HCT116 (cell line): ENCODE data around the gene HAPLN1. TPM values are rescaled to one million over a fixed set of nuclear protein-coding genes. Genes with fewer than 3 reads are reported as not detected.

Experiments used
- ATAC-seq: fragments of 200-7000 bp; cut with Tn5 transposase; 2 replicates; pipeline ENCODE4 v1.9.1; 2020; ENCODE audit warnings: mild to moderate bottlenecking, moderate library complexity
- BruUV-seq: library from RNA; stranded (reverse); fragments of 400-500 nt; replicated peaks from 2 replicates; lab custom pipeline; 2021; lab: Mats Ljungman, UMichigan
- CTCF ChIA-PET: fragments of 300-600 bp; sonication (Branson Sonifier 250); formaldehyde crosslinking; loops from one replicate; lab custom pipeline; 2021; ENCODE audit warnings: antibody characterized with exemption; lab: Charles Lee
- POLR2A ChIA-PET: fragments of 300-600, 350-600 bp; sonication (Branson Sonifier 250); formaldehyde crosslinking; loops from one replicate; lab custom pipeline; 2021; ENCODE audit warnings: antibody characterized with exemption; lab: Charles Lee
- RAD21 ChIA-PET, 2 experiments: fragments of 300-600 bp; sonication (Branson Sonifier 250); formaldehyde crosslinking; loops; one replicate each; lab custom pipeline; 2023; ENCODE audit warnings: low total read pairs in 2 of 2; ENCODE audit not compliant: uncharacterized antibody in 2 of 2, unreplicated experiment in 2 of 2, low non-redundant PET in 1 of 2; lab: Charles Lee
- DNase-seq: peaks from one replicate; pipeline ENCODE4 v3.0.0-alpha.2; 2010; ENCODE audit warnings: low read depth, low spot score
- H2AFZ ChIP-seq: fragments of 200-600 bp; shearing (Covaris generic), sonication (generic); 2 replicates; pipeline ENCODE4 v1.6.1; 2017; ENCODE audit warnings: low read depth, mixed run types, mixed read lengths, antibody characterized with exemption, low read length; ENCODE audit not compliant: poor library complexity, severe bottlenecking
- H3K27ac ChIP-seq: 2 replicates; pipeline ENCODE4 v1.5.1; 2012; ENCODE audit warnings: low read depth, low read length
- H3K27me3 ChIP-seq: fragments of 200-600 bp; sonication (generic); 2 replicates; pipeline ENCODE4 v1.6.1; 2016; ENCODE audit warnings: mixed run types, low read length, mixed read lengths; ENCODE audit not compliant: insufficient read depth
- H3K36me3 ChIP-seq, 2 experiments: fragments of 200-500 bp in 1 of 2; fragments of 200-600 bp in 1 of 2; sonication (Bioruptor generic) in 1 of 2; sonication (generic) in 1 of 2; 2 replicates each; pipeline versions ENCODE4 v1.5.1 to v1.6.1; 2014 to 2016; ENCODE audit warnings: low read length in 2 of 2, inconsistent platforms in 1 of 2, mixed read lengths in 1 of 2, mixed run types in 1 of 2; ENCODE audit not compliant: insufficient read depth in 2 of 2, control insufficient read depth in 1 of 2
- H3K4me1 ChIP-seq, 2 experiments: fragments of 200-600 bp in 1 of 2; sonication (generic) in 1 of 2; 2 replicates each; pipeline versions ENCODE4 v1.5.1 to v1.6.1; 2012 to 2017; ENCODE audit warnings: low read length in 2 of 2, inconsistent platforms in 1 of 2, mild to moderate bottlenecking in 1 of 2, mixed read lengths in 1 of 2, mixed run types in 1 of 2, moderate library complexity in 1 of 2; ENCODE audit not compliant: insufficient read depth in 2 of 2, control insufficient read depth in 1 of 2
- H3K4me2 ChIP-seq: fragments of 200-600 bp; sonication (generic); 2 replicates; pipeline ENCODE4 v1.6.1; 2017; ENCODE audit warnings: mixed run types, low read length, mixed read lengths
- H3K4me3 ChIP-seq, 2 experiments: fragments of 200-600 bp in 1 of 2; sonication (generic) in 1 of 2; replicated peaks in 1 of 2; 2 replicates each; pipeline ENCODE4 v1.5.1; 2011 to 2016; ENCODE audit warnings: low read length in 2 of 2, control low read depth in 1 of 2, low read depth in 1 of 2, mild to moderate bottlenecking in 1 of 2, mixed read lengths in 1 of 2, mixed run types in 1 of 2
- H3K79me2 ChIP-seq: fragments of 200-600 bp; sonication (generic); 2 replicates; pipeline ENCODE4 v1.6.1; 2017; ENCODE audit warnings: mild to moderate bottlenecking, mixed run types, low read length, moderate library complexity, mixed read lengths; ENCODE audit not compliant: insufficient read depth
- H3K9ac ChIP-seq: fragments of 200-600 bp; sonication (generic); 2 replicates; pipeline ENCODE4 v1.6.1; 2016; ENCODE audit warnings: low read length, mixed read lengths
- H3K9me2 ChIP-seq: fragments of 200-600 bp; sonication (generic), shearing (Covaris generic); 2 replicates; pipeline ENCODE4 v1.6.1; 2017; ENCODE audit warnings: mixed run types, mild to moderate bottlenecking, moderate library complexity; ENCODE audit not compliant: insufficient read depth
- H3K9me3 ChIP-seq, 2 experiments: fragments of 200-500 bp in 1 of 2; fragments of 200-600 bp in 1 of 2; sonication (Bioruptor generic) in 1 of 2; sonication (generic) in 1 of 2; 2 replicates each; pipeline ENCODE4 v1.6.1; 2014 to 2017; ENCODE audit warnings: low read length in 2 of 2, mixed read lengths in 2 of 2, inconsistent platforms in 1 of 2, low read depth in 1 of 2, mild to moderate bottlenecking in 1 of 2, mixed run types in 1 of 2, moderate library complexity in 1 of 2; ENCODE audit not compliant: control insufficient read depth in 1 of 2, insufficient read depth in 1 of 2
- H4K20me1 ChIP-seq: fragments of 200-600 bp; sonication (generic), shearing (Covaris generic); 2 replicates; pipeline ENCODE4 v1.6.1; 2017; ENCODE audit warnings: mixed run types, mild to moderate bottlenecking, moderate library complexity; ENCODE audit not compliant: insufficient read depth
- CEBPB ChIP-seq: IDR thresholded peaks from 2 replicates; pipeline ENCODE4 v1.6.1; 2012; ENCODE audit warnings: low read depth
- EGR1 ChIP-seq: IDR thresholded peaks from 2 replicates; pipeline ENCODE4 v1.6.1; 2012; ENCODE audit warnings: low read depth
- EZH2phosphoT487 ChIP-seq: fragments of 200-600 bp; IDR thresholded peaks from 2 replicates; pipeline ENCODE4 v1.6.1; 2018; ENCODE audit warnings: antibody characterized with exemption, borderline replicate concordance
- FOSL1 ChIP-seq: IDR thresholded peaks from 2 replicates; pipeline ENCODE4 v1.6.1; 2012; ENCODE audit warnings: low read depth
- POLR2A ChIP-seq: IDR thresholded peaks from 2 replicates; pipeline ENCODE4 v1.7.0; 2011; ENCODE audit warnings: borderline replicate concordance; ENCODE audit not compliant: insufficient read depth, insufficient read length; ENCODE audit errors: extremely low read depth
- RAD21 ChIP-seq: IDR thresholded peaks from 2 replicates; pipeline ENCODE4 v1.6.1; 2012; ENCODE audit warnings: low read depth, mild to moderate bottlenecking
- SIN3A ChIP-seq: IDR thresholded peaks from 2 replicates; pipeline ENCODE4 v1.6.1; 2012; ENCODE audit warnings: low read depth
- SP1 ChIP-seq: IDR thresholded peaks from 2 replicates; pipeline ENCODE4 v1.6.1; 2012; ENCODE audit warnings: low read depth
- ZNF274 ChIP-seq: fragments of 200-500 bp; sonication (Bioruptor generic); IDR thresholded peaks from 2 replicates; pipeline ENCODE4 v1.6.1; 2014; ENCODE audit warnings: mild to moderate bottlenecking, low read depth, low read length, inconsistent platforms
- intact Hi-C: fragments of 100-400 bp; cut with micrococcal nuclease; formaldehyde crosslinking; loops from 2 replicates; pipeline ENCODE4 v1.10.0; 2022
- total RNA-seq: library from RNA; stranded (reverse); gene quantifications from one replicate; pipeline ENCODE4 v1.2.1, GENCODE V29; 2021; ENCODE audit not compliant: unreplicated experiment
- TF ChIP-seq, protein P1 (sequence below): IDR thresholded peaks from 2 replicates; pipeline ENCODE4 v1.6.1; 2011; ENCODE audit warnings: mild to moderate bottlenecking, low read length, moderate library complexity; ENCODE audit not compliant: insufficient replicate concordance; ENCODE audit errors: extremely low read depth
- TF ChIP-seq, protein P2 (sequence below): IDR thresholded peaks from 2 replicates; pipeline ENCODE4 v1.6.1; 2012; ENCODE audit warnings: low read depth
- TF ChIP-seq, protein P3 (sequence below), 3 experiments: fragments of 200-600 bp in 1 of 3; sonication (generic) in 1 of 3; IDR thresholded peaks in 2 of 3; conservative IDR thresholded peaks in 1 of 3; 2 replicates each; pipeline ENCODE4 v1.5.1; 2012 to 2017; ENCODE audit warnings: low read depth in 2 of 3, low read length in 2 of 3, antibody characterized with exemption in 1 of 3, borderline replicate concordance in 1 of 3, control low read depth in 1 of 3, mild to moderate bottlenecking in 1 of 3, mixed read lengths in 1 of 3, mixed run types in 1 of 3, moderate library complexity in 1 of 3; ENCODE audit not compliant: insufficient read depth in 1 of 3

HAPLN1 gene
- total RNA-seq, 1 experiment from 2014 or later = 0.05 TPM

DNA sequence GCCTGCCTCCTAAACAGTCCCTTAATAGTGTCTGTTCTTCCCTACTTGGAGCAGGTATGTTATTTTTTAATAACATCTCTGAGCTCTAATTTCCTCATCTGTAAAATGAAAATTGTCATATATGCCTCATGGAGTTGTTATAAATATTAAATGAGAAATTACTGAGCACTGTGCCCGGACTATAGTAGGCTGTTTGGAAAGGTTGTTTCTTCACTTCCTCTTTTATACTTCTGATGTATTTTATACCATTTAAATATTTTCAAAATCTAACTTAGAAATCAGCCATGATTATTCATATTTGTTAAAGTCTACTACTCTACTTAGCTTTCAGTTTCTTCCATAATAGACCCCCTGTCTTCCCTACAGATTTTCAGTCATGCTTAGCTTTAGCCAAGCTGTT is 30.5 kb upstream of the HAPLN1 start:
- no peaks in the 10 kb centered on the region for H3K4me1 ChIP-seq
- ATAC-seq (no peak), DNase-seq (no peak)
- no peaks in the 10 kb centered on the region for H3K9me3 ChIP-seq
- no peaks in the 10 kb centered on the region for H3K9me2 ChIP-seq
- H3K4me3 ChIP-seq = no peak overlapping the region
- ChIA-PET RAD21 (no interaction called here), POLR2A (no interaction called here), CTCF (no interaction called here)
- no peaks in the 10 kb centered on the region for H4K20me1 ChIP-seq
- H2AFZ ChIP-seq = no peak overlapping the region
- H3K27me3 ChIP-seq = no peaks in the 10 kb centered on the region
- no peak for TF ChIP-seq FOSL1
- no peak for TF ChIP-seq ZNF274
- TF ChIP-seq SIN3A = no peak
- no peak for TF ChIP-seq POLR2A
- TF ChIP-seq CEBPB = no peak
- TF ChIP-seq EGR1 = no peak
- TF ChIP-seq, protein P1, sequence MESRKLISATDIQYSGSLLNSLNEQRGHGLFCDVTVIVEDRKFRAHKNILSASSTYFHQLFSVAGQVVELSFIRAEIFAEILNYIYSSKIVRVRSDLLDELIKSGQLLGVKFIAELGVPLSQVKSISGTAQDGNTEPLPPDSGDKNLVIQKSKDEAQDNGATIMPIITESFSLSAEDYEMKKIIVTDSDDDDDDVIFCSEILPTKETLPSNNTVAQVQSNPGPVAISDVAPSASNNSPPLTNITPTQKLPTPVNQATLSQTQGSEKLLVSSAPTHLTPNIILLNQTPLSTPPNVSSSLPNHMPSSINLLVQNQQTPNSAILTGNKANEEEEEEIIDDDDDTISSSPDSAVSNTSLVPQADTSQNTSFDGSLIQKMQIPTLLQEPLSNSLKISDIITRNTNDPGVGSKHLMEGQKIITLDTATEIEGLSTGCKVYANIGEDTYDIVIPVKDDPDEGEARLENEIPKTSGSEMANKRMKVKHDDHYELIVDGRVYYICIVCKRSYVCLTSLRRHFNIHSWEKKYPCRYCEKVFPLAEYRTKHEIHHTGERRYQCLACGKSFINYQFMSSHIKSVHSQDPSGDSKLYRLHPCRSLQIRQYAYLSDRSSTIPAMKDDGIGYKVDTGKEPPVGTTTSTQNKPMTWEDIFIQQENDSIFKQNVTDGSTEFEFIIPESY = no peak
- TF ChIP-seq SP1 = no peak
- TF ChIP-seq, protein P2, sequence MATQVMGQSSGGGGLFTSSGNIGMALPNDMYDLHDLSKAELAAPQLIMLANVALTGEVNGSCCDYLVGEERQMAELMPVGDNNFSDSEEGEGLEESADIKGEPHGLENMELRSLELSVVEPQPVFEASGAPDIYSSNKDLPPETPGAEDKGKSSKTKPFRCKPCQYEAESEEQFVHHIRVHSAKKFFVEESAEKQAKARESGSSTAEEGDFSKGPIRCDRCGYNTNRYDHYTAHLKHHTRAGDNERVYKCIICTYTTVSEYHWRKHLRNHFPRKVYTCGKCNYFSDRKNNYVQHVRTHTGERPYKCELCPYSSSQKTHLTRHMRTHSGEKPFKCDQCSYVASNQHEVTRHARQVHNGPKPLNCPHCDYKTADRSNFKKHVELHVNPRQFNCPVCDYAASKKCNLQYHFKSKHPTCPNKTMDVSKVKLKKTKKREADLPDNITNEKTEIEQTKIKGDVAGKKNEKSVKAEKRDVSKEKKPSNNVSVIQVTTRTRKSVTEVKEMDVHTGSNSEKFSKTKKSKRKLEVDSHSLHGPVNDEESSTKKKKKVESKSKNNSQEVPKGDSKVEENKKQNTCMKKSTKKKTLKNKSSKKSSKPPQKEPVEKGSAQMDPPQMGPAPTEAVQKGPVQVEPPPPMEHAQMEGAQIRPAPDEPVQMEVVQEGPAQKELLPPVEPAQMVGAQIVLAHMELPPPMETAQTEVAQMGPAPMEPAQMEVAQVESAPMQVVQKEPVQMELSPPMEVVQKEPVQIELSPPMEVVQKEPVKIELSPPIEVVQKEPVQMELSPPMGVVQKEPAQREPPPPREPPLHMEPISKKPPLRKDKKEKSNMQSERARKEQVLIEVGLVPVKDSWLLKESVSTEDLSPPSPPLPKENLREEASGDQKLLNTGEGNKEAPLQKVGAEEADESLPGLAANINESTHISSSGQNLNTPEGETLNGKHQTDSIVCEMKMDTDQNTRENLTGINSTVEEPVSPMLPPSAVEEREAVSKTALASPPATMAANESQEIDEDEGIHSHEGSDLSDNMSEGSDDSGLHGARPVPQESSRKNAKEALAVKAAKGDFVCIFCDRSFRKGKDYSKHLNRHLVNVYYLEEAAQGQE = no peak
- TF ChIP-seq EZH2phosphoT487 = no peak
- TF ChIP-seq, protein P3, sequence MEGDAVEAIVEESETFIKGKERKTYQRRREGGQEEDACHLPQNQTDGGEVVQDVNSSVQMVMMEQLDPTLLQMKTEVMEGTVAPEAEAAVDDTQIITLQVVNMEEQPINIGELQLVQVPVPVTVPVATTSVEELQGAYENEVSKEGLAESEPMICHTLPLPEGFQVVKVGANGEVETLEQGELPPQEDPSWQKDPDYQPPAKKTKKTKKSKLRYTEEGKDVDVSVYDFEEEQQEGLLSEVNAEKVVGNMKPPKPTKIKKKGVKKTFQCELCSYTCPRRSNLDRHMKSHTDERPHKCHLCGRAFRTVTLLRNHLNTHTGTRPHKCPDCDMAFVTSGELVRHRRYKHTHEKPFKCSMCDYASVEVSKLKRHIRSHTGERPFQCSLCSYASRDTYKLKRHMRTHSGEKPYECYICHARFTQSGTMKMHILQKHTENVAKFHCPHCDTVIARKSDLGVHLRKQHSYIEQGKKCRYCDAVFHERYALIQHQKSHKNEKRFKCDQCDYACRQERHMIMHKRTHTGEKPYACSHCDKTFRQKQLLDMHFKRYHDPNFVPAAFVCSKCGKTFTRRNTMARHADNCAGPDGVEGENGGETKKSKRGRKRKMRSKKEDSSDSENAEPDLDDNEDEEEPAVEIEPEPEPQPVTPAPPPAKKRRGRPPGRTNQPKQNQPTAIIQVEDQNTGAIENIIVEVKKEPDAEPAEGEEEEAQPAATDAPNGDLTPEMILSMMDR (IDR thresholded peaks at IDR 0.05 in 2 of 3, conservative IDR thresholded peaks at IDR 0.05 in 1 of 3; ENCODE audit: borderline replicate concordance in 1 of 3, insufficient read depth in 1 of 3, low read depth in 2 of 3, low read length in 2 of 3) = no peak
- TF ChIP-seq RAD21 = no peak
- intact Hi-C loops = no loop called here
- no peak overlapping the region for H3K4me2 ChIP-seq
- no peaks in the 10 kb centered on the region for H3K79me2 ChIP-seq
- no peak overlapping the region for H3K9ac ChIP-seq
- BruUV-seq = no TSS peak
- H3K27ac ChIP-seq = no peak overlapping the region
- H3K36me3 ChIP-seq = no peaks in the 10 kb centered on the region
